Esophagus muscularis mucosa (tissue), 3 donors: ENCODE measurements around the gene KIAA0753.

Source experiments
- POLR2AphosphoS5 ChIP-seq, 2 donors: sonication (generic); formaldehyde crosslinking; IDR thresholded peaks; one replicate each; pipeline ENCODE4 v1.6.1; 2017; ENCODE audit warnings: antibody characterized with exemption in 2 of 2
- TF ChIP-seq, protein P1 (sequence below), 3 experiments: fragments of 200-600 bp in 2 of 3; fragments of 450-650 bp in 1 of 3; sonication (generic) in 2 of 3; IDR thresholded peaks; one replicate each; pipeline ENCODE4 v1.5.1; 2017 to 2019; ENCODE audit warnings: antibody characterized with exemption in 3 of 3, mild to moderate bottlenecking in 2 of 3, moderate library complexity in 1 of 3

- TF ChIP-seq, protein P1, sequence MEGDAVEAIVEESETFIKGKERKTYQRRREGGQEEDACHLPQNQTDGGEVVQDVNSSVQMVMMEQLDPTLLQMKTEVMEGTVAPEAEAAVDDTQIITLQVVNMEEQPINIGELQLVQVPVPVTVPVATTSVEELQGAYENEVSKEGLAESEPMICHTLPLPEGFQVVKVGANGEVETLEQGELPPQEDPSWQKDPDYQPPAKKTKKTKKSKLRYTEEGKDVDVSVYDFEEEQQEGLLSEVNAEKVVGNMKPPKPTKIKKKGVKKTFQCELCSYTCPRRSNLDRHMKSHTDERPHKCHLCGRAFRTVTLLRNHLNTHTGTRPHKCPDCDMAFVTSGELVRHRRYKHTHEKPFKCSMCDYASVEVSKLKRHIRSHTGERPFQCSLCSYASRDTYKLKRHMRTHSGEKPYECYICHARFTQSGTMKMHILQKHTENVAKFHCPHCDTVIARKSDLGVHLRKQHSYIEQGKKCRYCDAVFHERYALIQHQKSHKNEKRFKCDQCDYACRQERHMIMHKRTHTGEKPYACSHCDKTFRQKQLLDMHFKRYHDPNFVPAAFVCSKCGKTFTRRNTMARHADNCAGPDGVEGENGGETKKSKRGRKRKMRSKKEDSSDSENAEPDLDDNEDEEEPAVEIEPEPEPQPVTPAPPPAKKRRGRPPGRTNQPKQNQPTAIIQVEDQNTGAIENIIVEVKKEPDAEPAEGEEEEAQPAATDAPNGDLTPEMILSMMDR (IDR thresholded peaks at IDR 0.05) = no peak
- no peak for TF ChIP-seq POLR2AphosphoS5 (IDR thresholded peaks at IDR 0.05)
These were observed 110.1 kb downstream of the KIAA0753 start for GRCh38 chr17:6530324-6530920.
